ENCODE data around the gene BCL11B. TPM values are rescaled to one million over a fixed set of nuclear protein-coding genes. Genes with fewer than 3 reads are reported as not detected.
A peak's percentile ranks its signal among the peaks of the same experiment; 100 is the strongest.

Gene BCL11B
- total and polyA plus RNA-seq, 4 experiments from 2014 or later, result 2.6 to 165 (median 87.3) TPM

DNA sequence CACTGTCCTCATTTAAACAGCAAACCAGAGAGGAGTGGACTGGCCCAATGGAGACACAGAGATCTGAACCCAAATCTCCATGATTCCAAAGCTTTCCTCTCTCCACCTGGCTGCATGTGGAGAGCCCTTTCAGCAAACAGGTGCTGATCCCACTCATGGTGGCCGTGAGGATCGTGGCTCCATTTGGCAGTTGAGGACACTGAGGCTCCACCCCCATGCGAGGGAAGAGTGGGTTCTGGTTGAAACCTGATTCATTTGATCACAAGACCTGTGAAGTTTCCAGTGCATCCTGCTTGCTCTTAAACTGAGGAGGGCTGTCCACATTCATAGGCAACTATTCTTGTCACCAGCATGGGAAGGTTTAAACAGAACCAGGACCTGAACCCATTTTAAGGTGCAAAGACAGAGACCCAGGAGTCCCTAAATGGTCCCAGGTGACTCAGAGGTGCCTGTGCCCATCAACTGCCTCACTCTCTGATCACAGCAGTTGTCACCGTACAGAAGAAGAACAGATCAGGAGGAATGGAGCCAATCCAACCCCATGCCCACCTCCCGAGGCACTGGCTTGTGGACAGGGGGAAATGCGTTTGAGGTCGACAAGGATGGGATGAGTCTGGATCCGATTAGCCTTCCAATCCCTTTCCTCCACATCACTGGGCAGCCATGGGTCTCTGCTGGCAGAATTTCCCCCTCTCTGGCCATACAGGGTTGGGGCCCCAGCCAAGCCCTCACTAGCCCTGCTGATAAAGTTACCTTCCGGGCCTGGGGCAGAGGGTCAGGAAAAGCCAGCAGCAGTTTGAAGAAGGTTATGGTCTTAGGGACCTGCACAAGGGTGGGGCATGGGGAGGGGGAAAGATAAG lies 45.5 kb upstream of the BCL11B start:
- no peak overlapping the region for H3K4me3 ChIP-seq (ENCODE audit: low read length in 2 of 2)
- Mint-ChIP-seq H3K4me3 (no peak overlapping the region), H3K4me1 (peaks cover 0 to 14% (median 3%) of the 10 kb centered on the region in 4 donors), H3K27me3 (peaks cover 2 to 8% of the 10 kb centered on the region in 2 donors), H3K27ac (no peak overlapping the region), H3K9me3 (no peaks in the 10 kb centered on the region), H3K36me3 (no peaks in the 10 kb centered on the region)
- POLR2A ChIA-PET (ENCODE audit: partially characterized antibody), result no interaction called here
- H3K27ac ChIP-seq (ENCODE audit: low read depth, low read length), result no peak overlapping the region
- H3K9me3 ChIP-seq (ENCODE audit: control insufficient read depth in 1 of 2, low read length in 2 of 2), result no peaks in the 10 kb centered on the region
- H3K4me1 ChIP-seq (ENCODE audit: insufficient read depth, low read length), result peaks cover 5% of the 10 kb centered on the region
- intact Hi-C loops (cut with micrococcal nuclease), result no loop called here
- no peaks in the 10 kb centered on the region for H3K27me3 ChIP-seq (ENCODE audit: insufficient read depth, low read length)
- H3K36me3 ChIP-seq (ENCODE audit: insufficient read depth, low read length), result no peaks in the 10 kb centered on the region
- CTCF ChIA-PET (ENCODE audit: partially characterized antibody), result interaction anchor here (0.8 kb wide), 1 partner anchor 98 kb away, joined by 3 read pairs; no protein-coding TSS in a partner anchor
- DNase-seq, result no peak

DNA sequence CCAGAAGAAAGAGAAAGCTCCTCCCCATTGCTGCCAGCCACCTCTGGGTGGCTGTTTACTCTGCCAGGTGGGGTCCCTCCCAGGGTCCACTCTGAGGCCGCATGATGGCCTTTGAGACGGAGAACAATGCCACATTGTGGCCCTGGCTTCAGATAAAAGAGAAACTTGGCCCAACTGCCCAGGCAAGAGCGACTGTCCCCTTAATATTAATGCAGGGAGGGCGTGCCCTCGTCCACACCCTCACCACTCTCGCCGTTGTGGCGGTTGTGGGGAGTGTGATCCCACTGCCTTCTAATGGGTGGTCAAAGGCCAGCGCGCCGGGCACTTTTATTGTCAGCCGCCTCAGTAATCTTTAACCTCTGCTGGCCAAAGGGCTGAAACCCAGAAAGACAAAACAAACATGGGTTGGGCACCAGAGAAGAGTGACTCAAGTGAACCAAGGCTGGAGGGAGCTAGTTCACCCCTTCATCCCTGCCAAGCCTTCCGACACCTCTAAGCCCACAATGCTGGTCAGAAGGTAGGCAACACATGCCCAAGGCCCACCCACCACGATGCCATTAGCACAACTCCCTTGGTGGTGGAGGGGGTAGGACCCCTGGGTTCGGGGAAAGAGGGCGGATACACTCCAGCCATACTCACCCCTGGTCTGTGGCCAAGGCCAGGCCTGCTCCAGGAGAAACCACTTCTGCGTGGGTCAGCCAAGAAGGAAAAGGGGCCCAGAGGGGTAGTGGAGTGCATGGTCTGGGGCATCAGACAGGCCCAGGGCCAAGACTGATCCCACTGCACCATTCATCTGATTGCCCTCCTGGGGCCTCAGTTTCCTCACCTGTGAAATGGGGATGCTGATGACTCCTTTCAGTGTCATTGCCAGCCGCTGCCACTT lies 44.5 kb upstream of the BCL11B start:
- Mint-ChIP-seq H3K27me3 (peaks cover 2 to 8% of the 10 kb centered on the region in 2 donors), H3K4me3 (no peak overlapping the region), H3K36me3 (no peaks in the 10 kb centered on the region), H3K27ac (no peak overlapping the region), H3K9me3 (peaks cover 0 to 6% (median under 1%) of the 10 kb centered on the region in 8 donors), H3K4me1 (peaks cover 0 to 10% (median 3%) of the 10 kb centered on the region in 4 donors)
- ChIA-PET CTCF (ENCODE audit: partially characterized antibody) (no interaction called here), POLR2A (ENCODE audit: partially characterized antibody) (no interaction called here)
- Histone ChIP-seq H3K27ac (ENCODE audit: low read depth, low read length) (no peak overlapping the region), H3K36me3 (ENCODE audit: insufficient read depth, low read length) (no peaks in the 10 kb centered on the region), H3K27me3 (ENCODE audit: insufficient read depth, low read length) (no peaks in the 10 kb centered on the region), H3K9me3 (ENCODE audit: control insufficient read depth in 1 of 2, low read length in 2 of 2) (no peaks in the 10 kb centered on the region), H3K4me3 (ENCODE audit: low read length in 2 of 2) (no peak overlapping the region), H3K4me1 (ENCODE audit: insufficient read depth, low read length) (peaks cover 5% of the 10 kb centered on the region)
- intact Hi-C loops (cut with micrococcal nuclease), result no loop called here
- no peak for DNase-seq

DNA sequence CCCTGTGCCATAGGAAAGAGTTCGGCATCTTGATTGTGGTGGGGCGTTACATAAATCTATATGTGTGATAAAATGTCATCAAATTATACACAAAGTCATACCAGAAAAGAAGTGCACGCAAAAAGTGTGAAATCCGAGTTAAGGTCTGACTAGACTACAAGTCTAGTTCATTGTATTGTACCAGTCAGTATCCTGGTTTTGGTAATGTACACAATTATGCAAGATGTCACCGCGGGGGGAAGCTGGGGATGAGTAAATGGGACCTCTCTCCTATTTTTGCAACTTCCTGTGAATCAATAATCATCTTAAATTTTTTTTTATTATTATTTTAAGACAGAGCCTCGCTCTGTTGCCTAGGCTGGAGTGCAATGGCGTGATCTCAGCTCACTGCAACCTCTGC lies 43.2 kb upstream of the BCL11B start:
- no peak for DNase-seq
- H3K9me3 Mint-ChIP-seq, result peaks cover 0 to 15% (median 8%) of the 10 kb centered on the region in 8 donors
- H3K36me3 Mint-ChIP-seq, result peaks cover 0 to 4% of the 10 kb centered on the region in 2 donors
- Histone ChIP-seq H3K4me1 (ENCODE audit: insufficient read depth, low read length) (peaks cover 5% of the 10 kb centered on the region), H3K27me3 (ENCODE audit: insufficient read depth, low read length) (no peaks in the 10 kb centered on the region), H3K9me3 (ENCODE audit: control insufficient read depth in 1 of 2, low read length in 2 of 2) (no peaks in the 10 kb centered on the region), H3K4me3 (ENCODE audit: low read length in 2 of 2) (no peak overlapping the region), H3K27ac (ENCODE audit: low read depth, low read length) (no peak overlapping the region), H3K36me3 (ENCODE audit: insufficient read depth, low read length) (no peaks in the 10 kb centered on the region)
- H3K4me3 Mint-ChIP-seq, result no peak overlapping the region
- H3K4me1 Mint-ChIP-seq, result peaks cover 0 to 5% (median 0%) of the 10 kb centered on the region in 4 donors
- H3K27me3 Mint-ChIP-seq, result peaks cover 4 to 8% of the 10 kb centered on the region in 2 donors
- ChIA-PET CTCF (ENCODE audit: partially characterized antibody) (no interaction called here), POLR2A (ENCODE audit: partially characterized antibody) (no interaction called here)
- peak overlapping the region in 1 of 7 donors; percentile 55 for H3K27ac Mint-ChIP-seq
- intact Hi-C loops (cut with micrococcal nuclease), result no loop called here

DNA sequence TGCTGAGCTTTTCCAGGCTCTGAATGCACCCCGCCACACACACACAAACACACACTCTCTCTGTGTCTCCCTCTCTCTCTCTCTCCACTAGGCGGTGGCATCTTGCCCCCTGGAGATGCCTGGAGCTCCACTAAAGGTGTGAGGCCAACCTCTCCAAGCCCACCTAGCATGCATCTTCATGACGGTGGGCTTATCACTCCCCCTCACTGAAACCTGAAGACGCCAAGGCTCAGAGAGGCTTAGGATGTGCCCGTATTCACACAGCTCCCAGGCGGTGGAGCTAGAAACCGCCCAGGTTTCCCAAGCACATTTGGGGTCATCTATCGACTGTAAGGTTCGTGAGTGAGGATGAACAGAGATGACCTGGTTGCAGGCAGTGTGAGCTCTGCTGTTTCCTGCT lies 42.6 kb upstream of the BCL11B start:
- ChIA-PET CTCF (ENCODE audit: partially characterized antibody) (no interaction called here), POLR2A (ENCODE audit: partially characterized antibody) (no interaction called here)
- H3K4me1 ChIP-seq (ENCODE audit: insufficient read depth, low read length), result no peaks in the 10 kb centered on the region
- H3K27me3 Mint-ChIP-seq, result peaks cover 4 to 8% of the 10 kb centered on the region in 2 donors
- no peaks in the 10 kb centered on the region for H3K4me1 Mint-ChIP-seq
- intact Hi-C loops (cut with micrococcal nuclease), result no loop called here
- H3K9me3 Mint-ChIP-seq, result peaks cover 0 to 15% (median 8%) of the 10 kb centered on the region in 8 donors
- H3K27me3 ChIP-seq (ENCODE audit: insufficient read depth, low read length), result no peaks in the 10 kb centered on the region
- H3K27ac ChIP-seq (ENCODE audit: low read depth, low read length), result no peak overlapping the region
- no peak for DNase-seq
- H3K27ac Mint-ChIP-seq, result no peak overlapping the region
- peaks cover 0 to 4% of the 10 kb centered on the region in 2 donors for H3K36me3 Mint-ChIP-seq
- H3K4me3 Mint-ChIP-seq, result no peak overlapping the region
- no peak overlapping the region for H3K4me3 ChIP-seq (ENCODE audit: low read length in 2 of 2)
- no peaks in the 10 kb centered on the region for H3K9me3 ChIP-seq (ENCODE audit: control insufficient read depth in 1 of 2, low read length in 2 of 2)
- H3K36me3 ChIP-seq (ENCODE audit: insufficient read depth, low read length), result no peaks in the 10 kb centered on the region

DNA sequence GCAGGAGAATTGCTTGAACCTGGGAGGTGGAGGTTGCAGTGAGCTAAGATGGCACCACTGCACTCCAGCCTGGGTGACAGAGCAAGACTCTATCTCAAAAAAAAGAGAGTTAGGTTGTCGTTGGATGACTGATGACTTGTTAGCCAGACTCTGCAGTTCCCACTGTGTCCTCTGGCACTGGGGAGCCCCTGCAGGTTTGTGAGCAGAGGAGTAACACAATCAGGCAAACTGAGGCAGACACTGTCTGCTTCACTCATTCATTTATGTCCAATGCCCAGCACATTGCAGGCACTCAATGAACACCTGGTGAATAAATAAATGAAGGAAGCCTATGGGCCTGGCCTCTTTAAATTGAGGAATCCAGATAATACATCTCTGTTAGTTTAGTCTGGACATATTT lies 41.2 kb upstream of the BCL11B start:
- Mint-ChIP-seq H3K4me3 (no peak overlapping the region), H3K9me3 (peaks cover 0 to 15% (median 8%) of the 10 kb centered on the region in 8 donors), H3K36me3 (peaks cover 0 to 4% of the 10 kb centered on the region in 2 donors), H3K4me1 (no peaks in the 10 kb centered on the region), H3K27me3 (peaks cover 4 to 8% of the 10 kb centered on the region in 2 donors), H3K27ac (no peak overlapping the region)
- POLR2A ChIA-PET (ENCODE audit: partially characterized antibody), result no interaction called here
- no peaks in the 10 kb centered on the region for H3K4me1 ChIP-seq (ENCODE audit: insufficient read depth, low read length)
- intact Hi-C loops (cut with micrococcal nuclease), result no loop called here
- no peak overlapping the region for H3K27ac ChIP-seq (ENCODE audit: low read depth, low read length)
- H3K27me3 ChIP-seq (ENCODE audit: insufficient read depth, low read length), result no peaks in the 10 kb centered on the region
- CTCF ChIA-PET (ENCODE audit: partially characterized antibody), result no interaction called here
- no peak for DNase-seq
- H3K4me3 ChIP-seq (ENCODE audit: low read length in 2 of 2), result no peak overlapping the region
- no peaks in the 10 kb centered on the region for H3K9me3 ChIP-seq (ENCODE audit: control insufficient read depth in 1 of 2, low read length in 2 of 2)
- no peaks in the 10 kb centered on the region for H3K36me3 ChIP-seq (ENCODE audit: insufficient read depth, low read length)

DNA sequence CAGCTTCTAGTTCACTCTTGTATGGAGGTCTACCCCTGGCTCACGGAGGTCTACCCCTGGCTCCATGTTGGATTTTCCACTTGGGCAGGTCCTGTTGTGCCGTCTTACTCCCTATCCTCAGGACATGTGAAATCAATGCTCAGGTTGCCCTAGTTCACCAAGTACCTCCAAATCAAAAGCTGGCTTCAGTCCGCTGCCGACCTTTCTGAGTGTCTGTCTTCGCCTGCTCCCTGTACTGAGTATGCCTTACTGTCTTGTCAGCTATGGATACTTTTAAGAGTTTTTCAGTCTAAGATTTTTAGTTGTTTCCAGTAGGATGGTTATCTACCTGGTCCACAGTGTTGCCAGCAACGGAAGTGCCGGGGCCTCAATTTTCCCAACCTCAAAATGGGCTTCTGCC lies 40.1 kb upstream of the BCL11B start:
- Histone ChIP-seq H3K4me3 (ENCODE audit: low read length in 2 of 2) (no peak overlapping the region), H3K9me3 (ENCODE audit: control insufficient read depth in 1 of 2, low read length in 2 of 2) (no peaks in the 10 kb centered on the region), H3K36me3 (ENCODE audit: insufficient read depth, low read length) (no peaks in the 10 kb centered on the region), H3K27me3 (ENCODE audit: insufficient read depth, low read length) (no peaks in the 10 kb centered on the region), H3K4me1 (ENCODE audit: insufficient read depth, low read length) (no peaks in the 10 kb centered on the region), H3K27ac (ENCODE audit: low read depth, low read length) (no peak overlapping the region)
- CTCF ChIA-PET (ENCODE audit: partially characterized antibody), result interaction anchor here (3.0 kb wide), 1 partner anchor 8 kb away, joined by 10 read pairs; no protein-coding TSS in a partner anchor
- intact Hi-C loops (cut with micrococcal nuclease), result no loop called here
- Mint-ChIP-seq H3K4me1 (no peaks in the 10 kb centered on the region), H3K27me3 (peaks cover 4 to 8% of the 10 kb centered on the region in 2 donors), H3K36me3 (peaks cover 0 to 4% of the 10 kb centered on the region in 2 donors), H3K9me3 (peaks cover 0 to 15% (median 8%) of the 10 kb centered on the region in 8 donors), H3K27ac (no peak overlapping the region), H3K4me3 (no peak overlapping the region)
- POLR2A ChIA-PET (ENCODE audit: partially characterized antibody), result no interaction called here
- DNase-seq, result no peak

DNA sequence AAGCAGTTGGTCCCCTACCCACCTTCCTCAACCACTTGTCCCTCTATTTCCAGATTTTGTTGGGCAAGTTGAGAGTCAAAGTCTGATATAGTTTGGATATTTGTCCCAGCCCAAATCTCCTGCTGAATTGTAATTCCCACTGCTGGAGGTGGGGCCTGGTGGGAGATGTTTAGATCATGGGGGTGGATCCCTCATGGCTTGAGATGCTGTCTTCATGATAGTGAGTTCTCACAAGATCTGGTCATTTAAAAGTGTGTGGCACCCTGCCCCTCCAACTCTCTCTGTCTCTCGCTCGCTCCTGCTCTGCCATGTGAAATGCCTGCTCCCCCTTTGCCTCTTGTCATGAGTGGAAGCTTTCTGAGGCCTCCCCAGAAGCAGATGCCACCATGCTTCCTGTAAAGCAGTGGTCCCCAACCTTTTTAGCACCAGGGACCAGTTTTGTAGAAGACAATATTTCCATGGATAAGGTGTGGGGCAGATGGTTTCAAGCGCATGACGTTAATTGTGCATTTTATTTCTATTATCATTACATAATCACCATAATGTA lies 37.3 kb upstream of the BCL11B start:
- H3K36me3 Mint-ChIP-seq, result peaks cover 0 to 4% of the 10 kb centered on the region in 2 donors
- no peak overlapping the region for H3K27ac ChIP-seq (ENCODE audit: low read depth, low read length)
- ChIA-PET CTCF (ENCODE audit: partially characterized antibody) (interaction anchor here (3.0 kb wide), 1 partner anchor 11 kb away, joined by 10 read pairs; no protein-coding TSS in a partner anchor), POLR2A (ENCODE audit: partially characterized antibody) (no interaction called here)
- no peak for DNase-seq
- no peak overlapping the region for H3K4me3 Mint-ChIP-seq
- H3K27me3 Mint-ChIP-seq, result peaks cover 1% of the 10 kb centered on the region in 2 donors
- no peaks in the 10 kb centered on the region for H3K36me3 ChIP-seq (ENCODE audit: insufficient read depth, low read length)
- intact Hi-C loops (cut with micrococcal nuclease), result no loop called here
- no peak overlapping the region for H3K4me3 ChIP-seq (ENCODE audit: low read length in 2 of 2)
- no peak overlapping the region for H3K27ac Mint-ChIP-seq
- H3K9me3 ChIP-seq (ENCODE audit: control insufficient read depth in 1 of 2, low read length in 2 of 2), result no peaks in the 10 kb centered on the region
- H3K4me1 ChIP-seq (ENCODE audit: insufficient read depth, low read length), result no peaks in the 10 kb centered on the region
- no peaks in the 10 kb centered on the region for H3K27me3 ChIP-seq (ENCODE audit: insufficient read depth, low read length)
- H3K4me1 Mint-ChIP-seq, result no peaks in the 10 kb centered on the region
- H3K9me3 Mint-ChIP-seq, result peaks cover 0 to 16% (median 10%) of the 10 kb centered on the region in 8 donors
